ENCODE data around the gene WNT11. TPM values are rescaled to one million over a fixed set of nuclear protein-coding genes. Genes with fewer than 3 reads are reported as not detected.
A peak's percentile ranks its signal among the peaks of the same experiment; 100 is the strongest.

Gene WNT11
- total RNA-seq, 1 donor from 2014 or later: 0.40 TPM

- no peak for DNase-seq (ENCODE audit: low read depth in 2 of 2)
These were observed 29.8 kb downstream of the WNT11 start for GRCh38 chr11:76176463-76176862.

GRCh38 chr11:76175783-76176182 lies 30.5 kb downstream of the WNT11 start:
- no peak for DNase-seq (ENCODE audit: low read depth in 2 of 2)

GRCh38 chr11:76174330-76174729 lies 32.0 kb downstream of the WNT11 start:
- no peak for DNase-seq (ENCODE audit: low read depth in 2 of 2)

- DNase-seq (ENCODE audit: low read depth in 2 of 2): no peak
These were observed 32.6 kb downstream of the WNT11 start for GRCh38 chr11:76173663-76174062.

GRCh38 chr11:76172583-76172982 lies 33.7 kb downstream of the WNT11 start:
- no peak for DNase-seq (ENCODE audit: low read depth in 2 of 2)

GRCh38 chr11:76170468-76170867 lies 35.8 kb downstream of the WNT11 start:
- no peak for DNase-seq (ENCODE audit: low read depth in 2 of 2)

- DNase-seq (ENCODE audit: low read depth in 2 of 2): no peak
These were observed 36.8 kb downstream of the WNT11 start for GRCh38 chr11:76169473-76169896.

- no peak for DNase-seq (ENCODE audit: low read depth in 2 of 2)
These were observed 38.7 kb downstream of the WNT11 start for GRCh38 chr11:76167590-76167989.

GRCh38 chr11:76166314-76166713 lies 40.0 kb downstream of the WNT11 start:
- DNase-seq (ENCODE audit: low read depth in 2 of 2): no peak

- no peak for DNase-seq (ENCODE audit: low read depth in 2 of 2)
These were observed 41.2 kb downstream of the WNT11 start for GRCh38 chr11:76164861-76165751.

GRCh38 chr11:76164081-76164480 lies 42.2 kb downstream of the WNT11 start:
- DNase-seq (ENCODE audit: low read depth in 2 of 2): no peak

GRCh38 chr11:76163289-76163880 lies 42.9 kb downstream of the WNT11 start:
- no peak for DNase-seq (ENCODE audit: low read depth in 2 of 2)

GRCh38 chr11:76162336-76163288 lies 43.7 kb downstream of the WNT11 start:
- DNase-seq (ENCODE audit: low read depth in 2 of 2): no peak

GRCh38 chr11:76161261-76161961 lies 44.9 kb downstream of the WNT11 start:
- peak in 1 of 2 donors; percentile 82 for DNase-seq (ENCODE audit: low read depth in 2 of 2)

- DNase-seq (ENCODE audit: low read depth in 2 of 2): no peak
These were observed 45.4 kb downstream of the WNT11 start for GRCh38 chr11:76160856-76161255.

GRCh38 chr11:76159983-76160661 lies 46.2 kb downstream of the WNT11 start:
- no peak for DNase-seq (ENCODE audit: low read depth in 2 of 2)

GRCh38 chr11:76159303-76159937 lies 46.9 kb downstream of the WNT11 start:
- no peak for DNase-seq (ENCODE audit: low read depth in 2 of 2)

GRCh38 chr11:76158394-76159302 lies 47.7 kb downstream of the WNT11 start:
- no peak for DNase-seq (ENCODE audit: low read depth in 2 of 2)

GRCh38 chr11:76157891-76158290 lies 48.4 kb downstream of the WNT11 start:
- no peak for DNase-seq (ENCODE audit: low read depth in 2 of 2)
